ENCODE measurements around the gene BUB3. TPM values are rescaled to one million over a fixed set of nuclear protein-coding genes. Genes with fewer than 3 reads are reported as not detected.

Gene BUB3
- total and polyA plus RNA-seq, 2 experiments from 2014 or later, result 243 to 272 TPM

DNA sequence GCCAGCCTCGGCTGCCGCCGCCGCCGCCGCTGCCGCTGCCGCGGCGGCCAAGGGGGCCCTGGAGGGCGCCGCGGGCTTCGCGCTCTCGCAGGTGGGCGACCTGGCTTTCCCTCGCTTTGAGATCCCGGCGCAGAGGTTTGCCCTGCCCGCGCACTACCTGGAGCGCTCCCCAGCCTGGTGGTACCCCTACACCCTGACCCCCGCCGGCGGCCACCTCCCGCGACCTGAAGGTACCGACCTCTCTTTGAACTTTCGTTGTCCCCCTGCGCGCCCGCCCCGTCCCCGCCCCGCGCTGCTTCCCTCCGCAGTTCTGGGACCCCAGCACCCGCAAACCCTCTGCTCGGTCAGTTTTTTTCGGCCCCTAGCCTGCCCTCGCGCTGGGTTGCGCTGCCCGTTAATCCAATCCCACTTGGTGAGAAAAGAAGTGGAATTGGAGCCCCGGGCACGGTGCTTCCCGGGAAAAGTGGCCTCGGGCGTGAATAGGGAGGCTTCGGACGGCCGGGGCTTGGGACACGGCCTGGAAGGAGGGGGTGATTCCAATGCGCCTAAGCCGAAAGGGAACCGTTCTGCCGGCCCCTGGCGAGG is 17.9 kb upstream of the BUB3 start:
- Histone ChIP-seq H3K4me1 (ENCODE audit: insufficient read depth) (peaks cover 32% of the 10 kb centered on the region), H3K27me3 (ENCODE audit: insufficient read depth) (peaks cover 100% of the 10 kb centered on the region), H3K36me3 (ENCODE audit: insufficient read depth) (no peaks in the 10 kb centered on the region), H4K20me1 (replicated peaks; ENCODE audit: insufficient read depth) (peaks cover 5% of the 10 kb centered on the region), H3K27ac (ENCODE audit: low read depth) (no peak overlapping the region), H3K9me2 (ENCODE audit: insufficient read depth) (no peaks in the 10 kb centered on the region), H3F3A (replicated peaks; ENCODE audit: low read depth) (peaks cover 28% of the 10 kb centered on the region; the same call in 1 of the 2 replicates), H2AFZ (peak overlapping the region; percentile 80; the same call in 1 of the 2 replicates), H3K79me2 (replicated peaks; ENCODE audit: insufficient read depth) (no peaks in the 10 kb centered on the region), H3K4me3 (peak overlapping the region; percentile 57), H3K4me2 (peak overlapping the region; percentile 87)
- H3K36me3 Mint-ChIP-seq (ENCODE audit: low read depth), result no peaks in the 10 kb centered on the region; the same call in 2 of the 3 replicates
- no peak overlapping the region for H3K27ac Mint-ChIP-seq
- peaks cover 16% of the 10 kb centered on the region for H3K9me3 Mint-ChIP-seq
- peaks cover 94% of the 10 kb centered on the region for H3K27me3 Mint-ChIP-seq (ENCODE audit: insufficient read depth, low read depth, poor library complexity)
- TF ChIP-seq EZH2phosphoT487 (IDR thresholded peaks at IDR 0.05; ENCODE audit: unreplicated experiment), result peak; percentile 87
- TF ChIP-seq EZH2 (IDR thresholded peaks at IDR 0.05; ENCODE audit: low read depth, unreplicated experiment), result peak; percentile 95
- TF ChIP-seq JUNB (IDR thresholded peaks at IDR 0.05; ENCODE audit: unreplicated experiment), result no peak
- TF ChIP-seq, protein P1, sequence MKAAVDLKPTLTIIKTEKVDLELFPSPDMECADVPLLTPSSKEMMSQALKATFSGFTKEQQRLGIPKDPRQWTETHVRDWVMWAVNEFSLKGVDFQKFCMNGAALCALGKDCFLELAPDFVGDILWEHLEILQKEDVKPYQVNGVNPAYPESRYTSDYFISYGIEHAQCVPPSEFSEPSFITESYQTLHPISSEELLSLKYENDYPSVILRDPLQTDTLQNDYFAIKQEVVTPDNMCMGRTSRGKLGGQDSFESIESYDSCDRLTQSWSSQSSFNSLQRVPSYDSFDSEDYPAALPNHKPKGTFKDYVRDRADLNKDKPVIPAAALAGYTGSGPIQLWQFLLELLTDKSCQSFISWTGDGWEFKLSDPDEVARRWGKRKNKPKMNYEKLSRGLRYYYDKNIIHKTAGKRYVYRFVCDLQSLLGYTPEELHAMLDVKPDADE (IDR thresholded peaks at IDR 0.05), result no peak
- TF ChIP-seq CTCF (conservative IDR thresholded peaks at IDR 0.05; ENCODE audit: low read depth in 2 of 2), result no peak
- peak; percentile 22 for DNase-seq (ENCODE audit: low spot score)
- H3K4me1 Mint-ChIP-seq, result peaks cover 44% of the 10 kb centered on the region
- H3K4me3 Mint-ChIP-seq, result peak overlapping the region; percentile 73
- ATAC-seq, result no peak

- no peak overlapping the region for H3K27ac ChIP-seq (ENCODE audit: low read depth)
- Mint-ChIP-seq H3K27me3 (ENCODE audit: insufficient read depth, low read depth, poor library complexity) (peaks cover 94% of the 10 kb centered on the region), H3K27ac (no peak overlapping the region), H3K36me3 (ENCODE audit: low read depth) (no peaks in the 10 kb centered on the region; the same call in 2 of the 3 replicates), H3K9me3 (peaks cover 16% of the 10 kb centered on the region), H3K4me1 (peaks cover 48% of the 10 kb centered on the region), H3K4me3 (peak overlapping the region; percentile 73)
- TF ChIP-seq EZH2 (IDR thresholded peaks at IDR 0.05; ENCODE audit: low read depth, unreplicated experiment) (peak; percentile 90), EZH2phosphoT487 (IDR thresholded peaks at IDR 0.05; ENCODE audit: unreplicated experiment) (peak; percentile 81), ZNF114 (CRISPR knock-in tag; IDR thresholded peaks at IDR 0.05) (no peak)
- DNase-seq (ENCODE audit: low spot score), result peak; percentile 69
- ATAC-seq, result peak; percentile 2
- no peaks in the 10 kb centered on the region for H3K36me3 ChIP-seq (ENCODE audit: insufficient read depth)
- H3K79me2 ChIP-seq (replicated peaks; ENCODE audit: insufficient read depth), result no peaks in the 10 kb centered on the region
- peak overlapping the region; percentile 57 for H3K4me3 ChIP-seq
- H3F3A ChIP-seq (replicated peaks; ENCODE audit: low read depth), result peaks cover 28% of the 10 kb centered on the region; the same call in 1 of the 2 replicates
- peak overlapping the region; percentile 87 for H3K4me2 ChIP-seq
- peaks cover 100% of the 10 kb centered on the region for H3K27me3 ChIP-seq (ENCODE audit: insufficient read depth)
- no peaks in the 10 kb centered on the region for H3K9me2 ChIP-seq (ENCODE audit: insufficient read depth)
- H2AFZ ChIP-seq, result peak overlapping the region; percentile 86
- H4K20me1 ChIP-seq (replicated peaks; ENCODE audit: insufficient read depth), result peaks cover 10% of the 10 kb centered on the region
- peaks cover 38% of the 10 kb centered on the region for H3K4me1 ChIP-seq (ENCODE audit: insufficient read depth)
These were observed 17.2 kb upstream of the BUB3 start for GRCh38 chr10:123136806-123137642.
